KBM-7 (cell line): ENCODE data around the gene PDE12.
A peak's percentile ranks its signal among the peaks of the same experiment; 100 is the strongest.

ENCODE experiments used
- DNase-seq: peaks from one replicate; pipeline ENCODE4 v3.0.0-alpha.2; 2015
- in situ Hi-C: fragments of 300-500 bp; cut with MboI; formaldehyde crosslinking; loops from 2 replicates; pipeline ENCODE4 v1.14.3; 2020; ENCODE audit warnings: low sequenced_read_pairs, low pct_unique_long_range_greater_than_20kb, mixed read lengths

PDE12 gene

DNA sequence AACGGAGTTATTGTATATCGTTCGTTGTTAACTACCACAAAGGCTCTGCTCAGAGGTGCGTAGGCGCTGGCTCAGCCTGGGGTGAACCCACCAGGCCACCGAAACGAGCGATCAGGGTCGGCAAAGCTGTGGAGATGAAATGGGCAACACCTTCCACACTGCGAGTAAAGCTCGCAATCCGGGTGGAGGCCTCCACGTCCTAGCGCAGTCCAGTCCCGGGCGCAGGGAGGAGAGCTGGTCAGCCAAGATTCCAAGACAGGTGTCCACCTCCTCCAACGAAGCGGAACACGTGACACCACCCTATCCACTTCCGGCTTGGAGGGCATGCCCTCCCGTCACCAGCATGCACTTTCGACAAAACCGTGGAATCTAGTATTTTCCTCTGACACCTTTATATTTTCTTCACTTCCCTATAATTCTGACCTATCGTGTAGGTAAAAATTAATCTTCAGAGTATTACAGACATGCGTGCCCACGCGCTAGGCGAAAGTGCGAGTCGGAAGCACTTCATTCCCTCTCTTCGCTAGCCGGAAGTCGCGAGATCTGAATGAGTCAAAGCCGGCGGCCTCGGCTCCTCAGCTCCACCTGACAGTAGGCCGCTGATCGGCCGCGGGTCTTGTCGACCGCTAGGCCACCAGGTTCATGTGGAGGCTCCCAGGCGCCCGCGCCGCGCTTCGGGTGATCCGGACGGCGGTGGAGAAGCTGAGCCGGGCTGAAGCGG, at the start of gene PDE12:
Gene PDE12, plus strand, starts transcription at position 537 of the 721 bp plus-strand sequence. Its CDS starts 106 bp downstream, at position 643.
- peak; percentile 91 for DNase-seq
- in situ Hi-C loops, result no loop called here

- in situ Hi-C loops, result no loop called here
- DNase-seq, result no peak
Observed at GRCh38 chr3:57512166-57512565, 43.9 kb upstream of the PDE12 start.

DNA sequence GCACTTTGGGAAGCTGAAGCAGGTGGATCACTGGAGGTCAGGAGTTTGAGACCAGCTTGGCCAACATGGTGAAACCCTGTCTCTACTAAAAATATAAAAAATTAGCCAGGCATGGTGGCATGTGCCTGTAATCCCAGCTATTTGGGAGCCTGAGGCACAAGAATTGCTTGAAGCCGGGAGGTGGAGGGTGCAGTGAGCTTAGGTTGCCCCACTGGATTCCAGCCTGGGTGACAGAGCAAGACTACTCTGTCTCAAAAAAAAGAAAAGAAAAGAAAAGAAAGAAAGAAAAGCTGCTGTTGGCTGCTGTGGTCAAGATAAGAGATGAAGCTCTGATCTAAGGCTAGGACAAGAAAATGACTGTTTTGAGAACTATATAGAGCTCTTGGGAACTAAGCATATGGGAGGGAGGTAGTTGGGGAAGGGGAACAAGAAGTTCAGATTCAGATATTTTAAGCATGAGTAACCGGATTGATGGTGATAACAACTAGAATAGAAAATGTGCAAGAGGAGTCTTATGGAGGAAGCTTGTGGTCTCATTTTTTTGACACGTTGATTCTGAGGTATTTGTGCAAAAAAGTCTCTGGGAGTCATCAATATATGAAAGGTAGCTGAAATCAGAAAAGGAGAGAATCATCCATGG, 37.7 kb upstream of the PDE12 start:
- DNase-seq, result peak; percentile 21
- in situ Hi-C loops, result no loop called here

DNA sequence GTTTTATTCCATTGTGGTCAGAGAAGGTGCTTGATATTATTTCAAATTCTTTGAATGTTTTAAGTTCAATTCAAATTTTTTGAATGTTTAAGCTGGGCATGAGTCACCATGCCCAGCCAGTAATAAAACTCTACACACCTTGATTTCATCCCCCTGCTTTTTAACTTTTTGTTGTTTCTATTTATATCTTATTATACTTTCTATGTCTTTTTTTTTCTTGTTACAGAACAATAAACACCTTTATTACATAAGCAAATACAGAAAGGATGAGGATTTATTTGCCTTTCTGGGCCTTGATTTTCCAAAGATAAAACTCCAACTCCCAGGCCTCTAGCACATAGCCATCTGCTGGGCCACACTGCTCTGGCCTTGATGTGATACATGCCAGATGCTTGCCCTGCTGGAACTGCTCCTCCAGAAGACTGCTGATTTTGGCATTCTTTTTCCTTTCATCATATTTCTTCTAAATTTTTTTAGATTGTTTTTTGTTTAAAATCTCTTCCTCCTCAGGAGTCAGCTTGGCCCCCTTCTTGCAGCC, 25.9 kb upstream of the PDE12 start:
- in situ Hi-C loops, result no loop called here
- no peak for DNase-seq

- in situ Hi-C loops, result no loop called here
- no peak for DNase-seq
Observed at GRCh38 chr3:57538465-57538864, 17.6 kb upstream of the PDE12 start.

- in situ Hi-C loops, result no loop called here
- peak; percentile 66 for DNase-seq
Observed at GRCh38 chr3:57544181-57545125, 11.6 kb upstream of the PDE12 start, which contains the start of gene DNAH12. DNAH12 (minus strand) TSS chr3:57544344; CDS start chr3:57542870, 1,474 bp downstream.

DNA sequence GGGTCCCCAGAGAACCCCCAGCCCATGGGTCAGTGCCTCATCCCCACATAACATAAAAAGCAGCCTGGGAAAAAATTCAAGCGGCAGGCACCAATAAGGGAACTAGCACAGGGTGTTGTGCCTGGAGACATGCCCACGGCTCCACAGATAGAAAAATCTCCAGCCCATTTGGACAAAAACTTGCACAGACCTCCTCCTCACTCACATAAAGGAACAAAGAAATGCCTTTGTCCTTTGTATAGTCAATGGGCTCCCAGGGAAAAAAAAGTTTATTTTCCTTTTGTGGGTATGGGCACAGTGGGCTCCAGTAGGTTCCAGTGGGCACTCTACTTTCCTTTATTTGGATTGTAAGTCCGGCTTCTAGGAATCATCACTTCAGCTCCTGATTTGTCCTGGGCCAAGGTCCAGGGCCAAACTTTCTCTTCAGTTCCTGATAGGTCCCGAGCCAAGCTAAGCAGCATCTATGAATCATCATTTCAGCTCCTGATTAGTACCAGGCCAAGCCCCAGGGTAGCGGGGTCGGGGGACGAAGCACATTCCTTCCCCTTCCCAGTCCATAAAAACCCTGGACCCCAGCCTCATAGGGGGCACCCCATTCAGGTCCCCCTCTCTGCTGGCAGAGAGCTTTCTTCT, 10.3 kb upstream of the PDE12 start:
- in situ Hi-C loops, result no loop called here
- DNase-seq, result no peak

GRCh38 chr3:57546616-57547015, 9.5 kb upstream of the PDE12 start:
- in situ Hi-C loops, result no loop called here
- DNase-seq, result no peak

DNA sequence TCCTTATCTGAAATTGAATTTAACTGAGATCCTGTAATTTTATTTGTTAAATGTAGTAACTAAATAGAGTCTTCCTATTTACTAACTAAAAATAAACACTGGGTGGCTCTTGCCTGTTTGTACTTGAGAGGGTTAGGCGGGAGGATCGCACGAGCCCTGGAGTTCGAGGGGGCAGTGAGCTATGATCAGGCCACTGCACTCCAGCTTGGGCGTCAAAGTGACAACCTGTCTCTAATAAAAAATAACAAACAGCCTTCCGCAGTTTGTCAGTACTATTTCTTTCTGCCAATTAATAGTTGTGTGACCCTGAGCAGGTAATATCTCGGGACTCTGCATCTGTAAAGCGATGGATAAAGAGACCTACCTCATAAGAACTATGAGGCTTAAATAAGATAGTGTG, 768 bp upstream of the PDE12 start:
- in situ Hi-C loops, result no loop called here
- DNase-seq, result no peak

- DNase-seq, result no peak
- in situ Hi-C loops, result no loop called here
Observed at GRCh38 chr3:57556459-57557084, 498 bp downstream of the PDE12 start.

GRCh38 chr3:57557085-57557537, 1.0 kb downstream of the PDE12 start:
- in situ Hi-C loops, result no loop called here
- peak; percentile 44 for DNase-seq

- in situ Hi-C loops, result no loop called here
- no peak for DNase-seq
Observed at GRCh38 chr3:57559526-57559925, 3.5 kb downstream of the PDE12 start.

DNA sequence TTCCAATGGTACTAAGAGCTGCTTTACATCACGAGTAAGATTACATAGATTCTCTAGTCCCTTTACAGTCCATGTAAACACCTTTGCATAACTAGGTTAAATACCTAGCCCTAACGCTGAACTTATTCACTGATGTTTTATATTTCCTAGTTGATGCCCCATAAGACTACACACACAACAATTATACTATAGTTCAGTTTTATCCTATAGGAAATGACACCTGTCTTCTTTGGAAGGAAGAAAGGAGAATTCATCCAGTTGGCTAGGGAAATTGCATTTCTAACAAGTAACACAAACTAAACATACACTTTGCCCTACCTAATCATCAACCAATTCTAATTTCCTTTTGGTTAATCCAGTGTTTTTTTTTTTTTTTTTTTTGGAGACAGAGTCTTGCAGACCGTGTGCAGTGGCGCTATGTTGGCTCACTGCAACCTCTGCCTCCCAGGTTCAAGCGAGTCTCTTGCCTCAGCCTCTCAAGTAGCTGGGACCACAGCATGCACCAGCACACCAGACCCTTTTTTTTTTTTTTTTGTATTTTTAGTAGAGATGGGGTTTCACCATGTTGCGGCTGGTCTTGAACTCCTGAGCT, 13.9 kb downstream of the PDE12 start:
- in situ Hi-C loops, result no loop called here
- no peak for DNase-seq

- in situ Hi-C loops, result no loop called here
- no peak for DNase-seq
Observed at GRCh38 chr3:57570878-57571277, 14.8 kb downstream of the PDE12 start.

DNA sequence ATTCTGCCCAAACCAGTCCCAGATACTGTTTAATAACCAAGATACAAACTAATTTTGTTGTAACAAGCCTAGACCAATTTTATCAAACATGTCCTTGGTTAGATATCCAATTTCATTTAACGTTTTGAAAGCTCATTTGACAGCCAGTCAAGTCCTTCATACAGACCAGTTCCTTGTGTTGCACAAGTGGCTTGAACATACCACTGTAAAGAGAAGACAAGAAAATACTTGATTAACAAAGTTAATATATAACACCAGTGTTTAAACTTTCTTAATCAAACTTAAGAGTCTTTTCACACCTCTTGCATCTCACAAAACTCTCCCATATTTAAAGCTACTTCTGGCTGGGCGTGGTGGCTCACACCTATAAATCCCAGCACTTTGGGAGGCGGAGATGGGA, 16.0 kb downstream of the PDE12 start:
- DNase-seq, result no peak
- in situ Hi-C loops, result no loop called here

- in situ Hi-C loops, result no loop called here
- no peak for DNase-seq
Observed at GRCh38 chr3:57575966-57576626, 20.0 kb downstream of the PDE12 start.

GRCh38 chr3:57577801-57578200, 21.7 kb downstream of the PDE12 start:
- no peak for DNase-seq
- in situ Hi-C loops, result no loop called here
